HCT116 (cell line): Measurements from ENCODE around the gene ZNF84. TPM values are rescaled to one million over a fixed set of nuclear protein-coding genes. Genes with fewer than 3 reads are reported as not detected.

ENCODE experiments used
- ATAC-seq: fragments of 200-7000 bp; cut with Tn5 transposase; 2 replicates; pipeline ENCODE4 v1.9.1; 2020; ENCODE audit warnings: mild to moderate bottlenecking, moderate library complexity
- BruUV-seq: library from RNA; stranded (reverse); fragments of 400-500 nt; replicated peaks from 2 replicates; lab custom pipeline; 2021; lab: Mats Ljungman, UMichigan
- CTCF ChIA-PET: fragments of 300-600 bp; sonication (Branson Sonifier 250); formaldehyde crosslinking; loops from one replicate; lab custom pipeline; 2021; ENCODE audit warnings: antibody characterized with exemption; lab: Charles Lee
- POLR2A ChIA-PET: fragments of 300-600, 350-600 bp; sonication (Branson Sonifier 250); formaldehyde crosslinking; loops from one replicate; lab custom pipeline; 2021; ENCODE audit warnings: antibody characterized with exemption; lab: Charles Lee
- RAD21 ChIA-PET, 2 experiments: fragments of 300-600 bp; sonication (Branson Sonifier 250); formaldehyde crosslinking; loops; one replicate each; lab custom pipeline; 2023; ENCODE audit warnings: low total read pairs in 2 of 2; ENCODE audit not compliant: uncharacterized antibody in 2 of 2, unreplicated experiment in 2 of 2, low non-redundant PET in 1 of 2; lab: Charles Lee
- DNase-seq: peaks from one replicate; pipeline ENCODE4 v3.0.0-alpha.2; 2010; ENCODE audit warnings: low read depth, low spot score
- H2AFZ ChIP-seq: fragments of 200-600 bp; shearing (Covaris generic), sonication (generic); 2 replicates; pipeline ENCODE4 v1.6.1; 2017; ENCODE audit warnings: low read depth, mixed run types, mixed read lengths, antibody characterized with exemption, low read length; ENCODE audit not compliant: poor library complexity, severe bottlenecking
- H3K27ac ChIP-seq: 2 replicates; pipeline ENCODE4 v1.5.1; 2012; ENCODE audit warnings: low read depth, low read length
- H3K27me3 ChIP-seq: fragments of 200-600 bp; sonication (generic); 2 replicates; pipeline ENCODE4 v1.6.1; 2016; ENCODE audit warnings: mixed run types, low read length, mixed read lengths; ENCODE audit not compliant: insufficient read depth
- H3K36me3 ChIP-seq, 2 experiments: fragments of 200-500 bp in 1 of 2; fragments of 200-600 bp in 1 of 2; sonication (Bioruptor generic) in 1 of 2; sonication (generic) in 1 of 2; 2 replicates each; pipeline versions ENCODE4 v1.5.1 to v1.6.1; 2014 to 2016; ENCODE audit warnings: low read length in 2 of 2, inconsistent platforms in 1 of 2, mixed read lengths in 1 of 2, mixed run types in 1 of 2; ENCODE audit not compliant: insufficient read depth in 2 of 2, control insufficient read depth in 1 of 2
- H3K4me1 ChIP-seq, 2 experiments: fragments of 200-600 bp in 1 of 2; sonication (generic) in 1 of 2; 2 replicates each; pipeline versions ENCODE4 v1.5.1 to v1.6.1; 2012 to 2017; ENCODE audit warnings: low read length in 2 of 2, inconsistent platforms in 1 of 2, mild to moderate bottlenecking in 1 of 2, mixed read lengths in 1 of 2, mixed run types in 1 of 2, moderate library complexity in 1 of 2; ENCODE audit not compliant: insufficient read depth in 2 of 2, control insufficient read depth in 1 of 2
- H3K4me2 ChIP-seq: fragments of 200-600 bp; sonication (generic); 2 replicates; pipeline ENCODE4 v1.6.1; 2017; ENCODE audit warnings: mixed run types, low read length, mixed read lengths
- H3K4me3 ChIP-seq, 2 experiments: fragments of 200-600 bp in 1 of 2; sonication (generic) in 1 of 2; replicated peaks in 1 of 2; 2 replicates each; pipeline ENCODE4 v1.5.1; 2011 to 2016; ENCODE audit warnings: low read length in 2 of 2, control low read depth in 1 of 2, low read depth in 1 of 2, mild to moderate bottlenecking in 1 of 2, mixed read lengths in 1 of 2, mixed run types in 1 of 2
- H3K79me2 ChIP-seq: fragments of 200-600 bp; sonication (generic); 2 replicates; pipeline ENCODE4 v1.6.1; 2017; ENCODE audit warnings: mild to moderate bottlenecking, mixed run types, low read length, moderate library complexity, mixed read lengths; ENCODE audit not compliant: insufficient read depth
- H3K9ac ChIP-seq: fragments of 200-600 bp; sonication (generic); 2 replicates; pipeline ENCODE4 v1.6.1; 2016; ENCODE audit warnings: low read length, mixed read lengths
- H3K9me2 ChIP-seq: fragments of 200-600 bp; sonication (generic), shearing (Covaris generic); 2 replicates; pipeline ENCODE4 v1.6.1; 2017; ENCODE audit warnings: mixed run types, mild to moderate bottlenecking, moderate library complexity; ENCODE audit not compliant: insufficient read depth
- H3K9me3 ChIP-seq, 2 experiments: fragments of 200-500 bp in 1 of 2; fragments of 200-600 bp in 1 of 2; sonication (Bioruptor generic) in 1 of 2; sonication (generic) in 1 of 2; 2 replicates each; pipeline ENCODE4 v1.6.1; 2014 to 2017; ENCODE audit warnings: low read length in 2 of 2, mixed read lengths in 2 of 2, inconsistent platforms in 1 of 2, low read depth in 1 of 2, mild to moderate bottlenecking in 1 of 2, mixed run types in 1 of 2, moderate library complexity in 1 of 2; ENCODE audit not compliant: control insufficient read depth in 1 of 2, insufficient read depth in 1 of 2
- H4K20me1 ChIP-seq: fragments of 200-600 bp; sonication (generic), shearing (Covaris generic); 2 replicates; pipeline ENCODE4 v1.6.1; 2017; ENCODE audit warnings: mixed run types, mild to moderate bottlenecking, moderate library complexity; ENCODE audit not compliant: insufficient read depth
- CEBPB ChIP-seq: IDR thresholded peaks from 2 replicates; pipeline ENCODE4 v1.6.1; 2012; ENCODE audit warnings: low read depth
- EZH2phosphoT487 ChIP-seq: fragments of 200-600 bp; IDR thresholded peaks from 2 replicates; pipeline ENCODE4 v1.6.1; 2018; ENCODE audit warnings: antibody characterized with exemption, borderline replicate concordance
- FOSL1 ChIP-seq: IDR thresholded peaks from 2 replicates; pipeline ENCODE4 v1.6.1; 2012; ENCODE audit warnings: low read depth
- POLR2A ChIP-seq: IDR thresholded peaks from 2 replicates; pipeline ENCODE4 v1.7.0; 2011; ENCODE audit warnings: borderline replicate concordance; ENCODE audit not compliant: insufficient read depth, insufficient read length; ENCODE audit errors: extremely low read depth
- POLR2AphosphoS5 ChIP-seq: IDR thresholded peaks from 2 replicates; pipeline ENCODE4 v1.6.1; 2011; ENCODE audit warnings: mild to moderate bottlenecking, low read depth, low read length, moderate library complexity
- SIN3A ChIP-seq: IDR thresholded peaks from 2 replicates; pipeline ENCODE4 v1.6.1; 2012; ENCODE audit warnings: low read depth
- SP1 ChIP-seq: IDR thresholded peaks from 2 replicates; pipeline ENCODE4 v1.6.1; 2012; ENCODE audit warnings: low read depth
- YY1 ChIP-seq: IDR thresholded peaks from 2 replicates; pipeline ENCODE4 v1.6.1; 2011; ENCODE audit warnings: low read length, low read depth, moderate library complexity, mild to moderate bottlenecking; ENCODE audit not compliant: insufficient replicate concordance; ENCODE audit errors: extremely low read depth
- ZBTB33 ChIP-seq: IDR thresholded peaks from 2 replicates; pipeline ENCODE4 v1.6.1; 2011; ENCODE audit warnings: mild to moderate bottlenecking, low read length, moderate library complexity; ENCODE audit not compliant: insufficient replicate concordance; ENCODE audit errors: extremely low read depth
- intact Hi-C: fragments of 100-400 bp; cut with micrococcal nuclease; formaldehyde crosslinking; loops from 2 replicates; pipeline ENCODE4 v1.10.0; 2022
- total RNA-seq: library from RNA; stranded (reverse); gene quantifications from one replicate; pipeline ENCODE4 v1.2.1, GENCODE V29; 2021; ENCODE audit not compliant: unreplicated experiment

The ZNF84 gene
- total RNA-seq, 1 experiment from 2014 or later, result 9.8 TPM

- POLR2A ChIA-PET, result no interaction called here
- H3K27ac ChIP-seq, result no peak overlapping the region
- CTCF ChIA-PET, result no interaction called here
- H3K9me3 ChIP-seq, result peaks cover 0 to 16% of the 10 kb centered on the region in 2 experiments; a peak in 2 of 4 replicates
- no peak overlapping the region for H3K9ac ChIP-seq
- ATAC-seq, result no peak
- H3K9me2 ChIP-seq, result no peaks in the 10 kb centered on the region
- RAD21 ChIA-PET, result no interaction called here
- no peak overlapping the region for H3K4me3 ChIP-seq
- no peak overlapping the region for H2AFZ ChIP-seq
- no peaks in the 10 kb centered on the region for H3K36me3 ChIP-seq
- DNase-seq, result no peak
- intact Hi-C loops, result no loop called here
- no TSS peak for BruUV-seq
- no peaks in the 10 kb centered on the region for H3K79me2 ChIP-seq
- H3K27me3 ChIP-seq, result no peaks in the 10 kb centered on the region
- no peak overlapping the region for H3K4me2 ChIP-seq
- H4K20me1 ChIP-seq, result no peaks in the 10 kb centered on the region
- TF ChIP-seq YY1, result no peak
- no peak for TF ChIP-seq FOSL1
- TF ChIP-seq SP1, result no peak
- TF ChIP-seq POLR2AphosphoS5, result no peak
- no peak for TF ChIP-seq EZH2phosphoT487
- TF ChIP-seq POLR2A, result no peak
- TF ChIP-seq CEBPB, result no peak
- TF ChIP-seq SIN3A, result no peak
- TF ChIP-seq ZBTB33, result no peak
- H3K4me1 ChIP-seq, result no peaks in the 10 kb centered on the region
Observed at GRCh38 chr12:133026996-133027395, 10.3 kb upstream of the ZNF84 start.
